Hepatocyte (in vitro differentiated cells): ENCODE results near the gene MTFP1. TPM values are rescaled to one million over a fixed set of nuclear protein-coding genes. Genes with fewer than 3 reads are reported as not detected.

Experiments
- DNase-seq: peaks from one replicate; pipeline ENCODE4 v3.0.0-alpha.2; 2016; ENCODE audit warnings: low spot score
- H2AFZ ChIP-seq: fragments of 200-600 bp; sonication (generic); 2 replicates; pipeline ENCODE4 v1.6.0; 2016; ENCODE audit warnings: antibody characterized with exemption, mild to moderate bottlenecking
- H3K27ac ChIP-seq: fragments of 200-600 bp; sonication (generic); 2 replicates; pipeline ENCODE4 v1.5.1; 2016; ENCODE audit warnings: mild to moderate bottlenecking
- H3K27me3 ChIP-seq: fragments of 200-600 bp; sonication (generic); 2 replicates; pipeline ENCODE4 v1.6.1; 2016
- H3K36me3 ChIP-seq: fragments of 200-600 bp; sonication (generic); replicated peaks from 2 replicates; pipeline ENCODE4 v1.5.1; 2016; ENCODE audit warnings: low read depth; ENCODE audit not compliant: insufficient read depth
- H3K4me1 ChIP-seq: fragments of 200-600 bp; sonication (generic); 2 replicates; pipeline ENCODE4 v1.5.1; 2016; ENCODE audit warnings: mild to moderate bottlenecking, moderate library complexity; ENCODE audit not compliant: insufficient read depth
- H3K4me2 ChIP-seq: fragments of 200-600 bp; sonication (generic); 2 replicates; pipeline ENCODE4 v1.6.0; 2016
- H3K4me3 ChIP-seq: fragments of 200-600 bp; sonication (generic); 2 replicates; pipeline ENCODE4 v1.5.1; 2016; ENCODE audit warnings: mild to moderate bottlenecking
- H3K79me2 ChIP-seq: fragments of 200-600 bp; sonication (generic); 2 replicates; pipeline ENCODE4 v1.6.0; 2017; ENCODE audit warnings: mild to moderate bottlenecking
- H3K9me2 ChIP-seq: fragments of 200-600 bp; sonication (generic); replicated peaks from 2 replicates; pipeline ENCODE4 v1.6.0; 2017; ENCODE audit warnings: mild to moderate bottlenecking; ENCODE audit not compliant: insufficient read depth
- H3K9me3 ChIP-seq: fragments of 200-600 bp; sonication (generic); 2 replicates; pipeline ENCODE4 v1.5.1; 2016; ENCODE audit warnings: low read depth, mild to moderate bottlenecking
- H4K20me1 ChIP-seq: fragments of 200-600 bp; sonication (generic); 2 replicates; pipeline ENCODE4 v1.6.0; 2016; ENCODE audit warnings: mild to moderate bottlenecking; ENCODE audit not compliant: insufficient read depth, poor library complexity, severe bottlenecking
- CTCF ChIP-seq: fragments of 200-600 bp; sonication (generic); IDR thresholded peaks from 2 replicates; pipeline ENCODE4 v1.5.1; 2016; ENCODE audit warnings: antibody characterized with exemption, mild to moderate bottlenecking; ENCODE audit not compliant: poor library complexity
- EZH2 ChIP-seq: fragments of 200-600 bp; sonication (generic); IDR thresholded peaks from 2 replicates; pipeline ENCODE4 v1.6.1; 2016; ENCODE audit warnings: antibody characterized with exemption, mild to moderate bottlenecking, borderline replicate concordance
- EZH2phosphoT487 ChIP-seq: fragments of 200-600 bp; sonication (generic); IDR thresholded peaks from one replicate; pipeline ENCODE4 v1.6.1; 2018; ENCODE audit warnings: antibody characterized with exemption, mild to moderate bottlenecking, low read depth, moderate library complexity; ENCODE audit not compliant: unreplicated experiment, severe bottlenecking
- WGBS: methylation state at CpG from one replicate; pipeline ENCODE4 v1.1.6; 2016; ENCODE audit warnings: low lambda C conversion rate; ENCODE audit errors: missing lambda C conversion rate; 5-methylcytosine and 5-hydroxymethylcytosine counted together
- polyA plus RNA-seq: library from polyadenylated mRNA; unstranded; fragments of >200 nt; fragmentation: Nextera tagmentation; extraction: Ambion mirVana; gene quantifications from 2 replicates; pipeline ENCODE4 v1.2.1, GENCODE V29; 2016
- total RNA-seq: library from RNA; depleted of rRNA; stranded (reverse); fragments of >200 nt; gene quantifications from 2 replicates; pipeline ENCODE4 v1.2.3, GENCODE V29; 2014

MTFP1 gene
- total and polyA plus RNA-seq, 2 experiments from 2014 or later = 16.3 to 22.3 TPM

GRCh38 chr22:30397656-30398635, 27.6 kb upstream of the MTFP1 start:
- no peak for DNase-seq
- H3K9me3 ChIP-seq = no peaks in the 10 kb centered on the region
- H4K20me1 ChIP-seq = no peaks in the 10 kb centered on the region
- H3K79me2 ChIP-seq = peaks cover 9% of the 10 kb centered on the region
- peaks cover 5% of the 10 kb centered on the region for H3K4me1 ChIP-seq
- peak overlapping the region; percentile 99 for H3K4me2 ChIP-seq
- H2AFZ ChIP-seq = peak overlapping the region; percentile 90
- TF ChIP-seq CTCF = no peak
- no peak for TF ChIP-seq EZH2phosphoT487
- TF ChIP-seq EZH2 = no peak
- no peak overlapping the region for H3K27ac ChIP-seq
- no peaks in the 10 kb centered on the region for H3K9me2 ChIP-seq
- 31% methylated on average over 11 of the region's 11 CpGs for WGBS
- peak overlapping the region; percentile 96 for H3K4me3 ChIP-seq
- no peaks in the 10 kb centered on the region for H3K27me3 ChIP-seq
- no peaks in the 10 kb centered on the region for H3K36me3 ChIP-seq

- no peak overlapping the region for H3K4me3 ChIP-seq
- H3K4me2 ChIP-seq = peak overlapping the region; percentile 99
- H3K27ac ChIP-seq = no peak overlapping the region
- H3K9me3 ChIP-seq = no peaks in the 10 kb centered on the region
- DNase-seq = no peak
- TF ChIP-seq EZH2 = no peak
- no peak for TF ChIP-seq EZH2phosphoT487
- TF ChIP-seq CTCF = no peak
- WGBS = 82% methylated on average over 25 of the region's 25 CpGs
- H4K20me1 ChIP-seq = no peaks in the 10 kb centered on the region
- no peaks in the 10 kb centered on the region for H3K27me3 ChIP-seq
- H3K79me2 ChIP-seq = peaks cover 9% of the 10 kb centered on the region
- no peaks in the 10 kb centered on the region for H3K36me3 ChIP-seq
- H3K9me2 ChIP-seq = no peaks in the 10 kb centered on the region
- no peak overlapping the region for H2AFZ ChIP-seq
- H3K4me1 ChIP-seq = peaks cover 5% of the 10 kb centered on the region
Observed at GRCh38 chr22:30398685-30399680, 26.6 kb upstream of the MTFP1 start.

- 93% methylated on average over 5 of the region's 5 CpGs for WGBS
- H3K4me2 ChIP-seq = no peak overlapping the region
- H3K79me2 ChIP-seq = peaks cover 9% of the 10 kb centered on the region
Observed at GRCh38 chr22:30399718-30400117, 25.9 kb upstream of the MTFP1 start.

More at GRCh38 chr22:30399718-30400117, 25.9 kb upstream of the MTFP1 start:
- no peak for DNase-seq
- peaks cover 5% of the 10 kb centered on the region for H3K4me1 ChIP-seq
- TF ChIP-seq EZH2 = no peak
- no peak for TF ChIP-seq EZH2phosphoT487
- no peak for TF ChIP-seq CTCF
- H3K9me3 ChIP-seq = no peaks in the 10 kb centered on the region
- H2AFZ ChIP-seq = no peak overlapping the region
- no peak overlapping the region for H3K27ac ChIP-seq
- no peaks in the 10 kb centered on the region for H3K27me3 ChIP-seq
- H3K36me3 ChIP-seq = no peaks in the 10 kb centered on the region
- no peak overlapping the region for H3K4me3 ChIP-seq
- no peaks in the 10 kb centered on the region for H3K9me2 ChIP-seq
- H4K20me1 ChIP-seq = no peaks in the 10 kb centered on the region
